Nephron (organoid): Measurements from ENCODE around the gene MMP24OS.

Source experiments
- H3K27ac Mint-ChIP-seq, 3 experiments: 2 replicates each; pipeline ENCODE4 v1.8.0; 2020; ENCODE audit warnings: mixed read lengths in 3 of 3, mild to moderate bottlenecking in 2 of 3, moderate library complexity in 1 of 3
- H3K27me3 Mint-ChIP-seq: 2 replicates; pipeline ENCODE4 v1.8.0; 2021; ENCODE audit warnings: low read depth, mild to moderate bottlenecking, moderate library complexity, mixed read lengths
- H3K36me3 Mint-ChIP-seq: 2 replicates; pipeline ENCODE4 v1.8.0; 2020; ENCODE audit warnings: low read depth, mixed read lengths
- H3K4me1 Mint-ChIP-seq: 2 replicates; pipeline ENCODE4 v1.8.0; 2020; ENCODE audit warnings: mixed read lengths
- H3K4me3 Mint-ChIP-seq, 3 experiments: 2 replicates each; pipeline ENCODE4 v1.8.0; 2020; ENCODE audit warnings: mild to moderate bottlenecking in 3 of 3, mixed read lengths in 3 of 3, moderate library complexity in 2 of 3
- H3K9me3 Mint-ChIP-seq: 2 replicates; pipeline ENCODE4 v1.8.0; 2020; ENCODE audit warnings: mixed read lengths
- CTCF ChIP-seq, 3 experiments: fragments of 200-600 bp; sonication (generic); IDR thresholded peaks; one replicate each; pipeline ENCODE4 v1.5.0; 2021; ENCODE audit warnings: antibody characterized with exemption in 3 of 3; ENCODE audit not compliant: unreplicated experiment in 3 of 3

Gene MMP24OS

GRCh38 chr20:35320396-35321126, 42.6 kb upstream of the MMP24OS start:
- Mint-ChIP-seq H3K9me3 (no peaks in the 10 kb centered on the region), H3K27ac (peak overlapping the region; percentile 18 to 93 (median 55)), H3K4me1 (peaks cover 36% of the 10 kb centered on the region), H3K36me3 (peaks cover 10% of the 10 kb centered on the region), H3K4me3 (peak overlapping the region in 1 of 3 experiments; percentile 3), H3K27me3 (no peaks in the 10 kb centered on the region)
- no peak for TF ChIP-seq CTCF (IDR thresholded peaks at IDR 0.05; ENCODE audit: unreplicated experiment in 3 of 3)

GRCh38 chr20:35319871-35320197, 41.9 kb upstream of the MMP24OS start:
- peaks cover 33% of the 10 kb centered on the region for H3K4me1 Mint-ChIP-seq
- H3K27me3 Mint-ChIP-seq: no peaks in the 10 kb centered on the region
- no peaks in the 10 kb centered on the region for H3K9me3 Mint-ChIP-seq
- TF ChIP-seq CTCF (IDR thresholded peaks at IDR 0.05; ENCODE audit: unreplicated experiment in 3 of 3): no peak
- peak overlapping the region in 1 of 3 experiments; percentile 40 for H3K4me3 Mint-ChIP-seq
- H3K27ac Mint-ChIP-seq: peak overlapping the region; percentile 18 to 93 (median 55)
- peaks cover 14% of the 10 kb centered on the region for H3K36me3 Mint-ChIP-seq

GRCh38 chr20:35319192-35319870, 41.4 kb upstream of the MMP24OS start:
- Mint-ChIP-seq H3K36me3 (peaks cover 15% of the 10 kb centered on the region), H3K27ac (peak overlapping the region; percentile 18 to 93 (median 90)), H3K9me3 (no peaks in the 10 kb centered on the region), H3K4me3 (peak overlapping the region in 1 of 3 experiments; percentile 8), H3K4me1 (peaks cover 33% of the 10 kb centered on the region), H3K27me3 (no peaks in the 10 kb centered on the region)
- TF ChIP-seq CTCF (IDR thresholded peaks at IDR 0.05; ENCODE audit: unreplicated experiment in 3 of 3): no peak

- H3K27me3 Mint-ChIP-seq: no peaks in the 10 kb centered on the region
- peaks cover 33% of the 10 kb centered on the region for H3K4me1 Mint-ChIP-seq
- no peak overlapping the region for H3K4me3 Mint-ChIP-seq
- H3K27ac Mint-ChIP-seq: peak overlapping the region; percentile 18 to 93 (median 90)
- H3K36me3 Mint-ChIP-seq: peaks cover 17% of the 10 kb centered on the region
- H3K9me3 Mint-ChIP-seq: no peaks in the 10 kb centered on the region
- TF ChIP-seq CTCF (IDR thresholded peaks at IDR 0.05; ENCODE audit: unreplicated experiment in 3 of 3): no peak
Measured at GRCh38 chr20:35318502-35319157, 40.7 kb upstream of the MMP24OS start.

- TF ChIP-seq CTCF (IDR thresholded peaks at IDR 0.05; ENCODE audit: unreplicated experiment in 3 of 3): no peak
- Mint-ChIP-seq H3K27ac (peak overlapping the region in 2 of 3 experiments; percentile 18 to 93), H3K36me3 (peaks cover 17% of the 10 kb centered on the region), H3K27me3 (no peaks in the 10 kb centered on the region), H3K4me1 (peaks cover 33% of the 10 kb centered on the region), H3K4me3 (no peak overlapping the region), H3K9me3 (no peaks in the 10 kb centered on the region)
Measured at GRCh38 chr20:35317416-35318210, 39.7 kb upstream of the MMP24OS start.
